Measurements from ENCODE around the gene ZSWIM4. TPM values are rescaled to one million over a fixed set of nuclear protein-coding genes. Genes with fewer than 3 reads are reported as not detected.

ZSWIM4 gene
- total and polyA plus RNA-seq, 2 of the 4 experiments (the other 2 are of a cell fraction) = 2.2 to 6.2 TPM

GRCh38 chr19:13803038-13803437 is 7.8 kb downstream of the ZSWIM4 start:
- H3K4me1 ChIP-seq (ENCODE audit: control insufficient read depth, insufficient read depth, low read length) = no peaks in the 10 kb centered on the region
- in situ Hi-C loops (cut with MboI; ENCODE audit: low sequenced_read_pairs) = no loop called here
- no TSS peak for BruUV-seq (replicated peaks)
- H2AK9ac ChIP-seq (replicated peaks; ENCODE audit: low read depth, low read length, poor library complexity) = no peak overlapping the region
- no peak overlapping the region for H3K4me2 ChIP-seq (ENCODE audit: low read depth, low read length)
- H3K36me3 ChIP-seq (ENCODE audit: control insufficient read depth, insufficient read depth, low read length) = peaks cover 38% of the 10 kb centered on the region
- no peak overlapping the region for H2AFZ ChIP-seq (replicated peaks; ENCODE audit: low read length, poor library complexity)
- no peak overlapping the region for H3K14ac ChIP-seq (replicated peaks; ENCODE audit: low read depth, low read length)
- POLR2A ChIA-PET (ENCODE audit: unreplicated experiment) = no interaction called here
- H3K9me1 ChIP-seq (ENCODE audit: insufficient read depth, low read length) = peaks cover 17% of the 10 kb centered on the region
- no peak overlapping the region for H2BK120ac ChIP-seq (ENCODE audit: low read depth, low read length)
- no peak overlapping the region for H4K8ac ChIP-seq (ENCODE audit: low read depth in 2 of 2, low read length in 2 of 2)
- H4K5ac ChIP-seq (ENCODE audit: low read depth, low read length) = no peak overlapping the region
- no peak overlapping the region for H3K18ac ChIP-seq (ENCODE audit: low read depth, low read length)
- WGBS, 2 experiments (ENCODE audit: extremely low coverage in 2 of 2, insufficient read length in 1 of 2) = no CpG with 5 or more reads among the region's 9 CpGs
- no peak overlapping the region for H3K56ac ChIP-seq (ENCODE audit: extremely low read depth, insufficient read depth, low read length)
- H2BK5ac ChIP-seq (ENCODE audit: low read depth, low read length, poor library complexity, severe bottlenecking) = no peak overlapping the region
- intact Hi-C loops (cut with micrococcal nuclease) = no loop called here
- H2BK15ac ChIP-seq (ENCODE audit: low read depth, low read length) = no peak overlapping the region
- H3K79me1 ChIP-seq (ENCODE audit: low read depth in 1 of 2, low read length in 2 of 2) = peaks cover 41 to 68% of the 10 kb centered on the region in 2 experiments
- H3K27me3 ChIP-seq (ENCODE audit: control insufficient read depth, insufficient read depth, low read length) = no peaks in the 10 kb centered on the region
- CTCF ChIA-PET = interaction anchor here (0.8 kb wide), 1 partner anchor 59 kb away, joined by 4 read pairs; no protein-coding TSS in a partner anchor
- dilution Hi-C loops (cut with HindIII; ENCODE audit: low sequenced_read_pairs, unreplicated experiment) = no loop called here
- no peak overlapping the region for H3K4me3 ChIP-seq (ENCODE audit: insufficient read depth, low read depth, low read length)
- H3K9me3 ChIP-seq (ENCODE audit: control insufficient read depth, insufficient read depth, low read length) = no peaks in the 10 kb centered on the region
- H3K4ac ChIP-seq (ENCODE audit: low read depth, low read length) = no peak overlapping the region
- no peak overlapping the region for H3K23ac ChIP-seq (ENCODE audit: low read depth, low read length)
- H4K91ac ChIP-seq (ENCODE audit: insufficient read depth, low read depth, low read length) = no peak overlapping the region
- no peak; the same call in 1 of the 2 replicates for ATAC-seq (ENCODE audit: low read depth)
- H3K27ac ChIP-seq (ENCODE audit: insufficient read depth, low read length) = no peak overlapping the region
- TF ChIP-seq SMC3 (IDR thresholded peaks at IDR 0.05; ENCODE audit: low read depth, low read length) = no peak
- no peak for TF ChIP-seq USF2 (IDR thresholded peaks at IDR 0.05; ENCODE audit: low read depth, low read length)
- TF ChIP-seq MAZ (IDR thresholded peaks at IDR 0.05; ENCODE audit: borderline replicate concordance, low read depth, low read length) = no peak
- TF ChIP-seq RFX5 (IDR thresholded peaks at IDR 0.05; ENCODE audit: low read depth, low read length) = no peak
- no peak for TF ChIP-seq BHLHE40 (IDR thresholded peaks at IDR 0.05; ENCODE audit: low read depth, low read length)
- no peak for TF ChIP-seq NFE2L2 (IDR thresholded peaks at IDR 0.05; ENCODE audit: low read depth, low read length)
- no peak for TF ChIP-seq CHD1 (IDR thresholded peaks at IDR 0.05; ENCODE audit: low read depth, low read length)
- no peak for TF ChIP-seq RCOR1 (IDR thresholded peaks at IDR 0.05; ENCODE audit: insufficient replicate concordance, low read length)
- no peak for TF ChIP-seq RAD21 (IDR thresholded peaks at IDR 0.05; ENCODE audit: low read length)
- no peak for TF ChIP-seq ELK1 (IDR thresholded peaks at IDR 0.05; ENCODE audit: borderline replicate concordance, low read depth, low read length)
- no peak overlapping the region for H3K9ac ChIP-seq (ENCODE audit: low read depth, low read length)
- no peak for DNase-seq
- H4K20me1 ChIP-seq (ENCODE audit: insufficient read depth, low read length) = no peaks in the 10 kb centered on the region; the same call in 1 of the 2 replicates
- H2BK20ac ChIP-seq (ENCODE audit: low read depth, low read length) = no peak overlapping the region
- no peak overlapping the region for H2AK5ac ChIP-seq (ENCODE audit: low read depth, low read length)
